ENCODE data around the gene HMGCLL1. TPM values are rescaled to one million over a fixed set of nuclear protein-coding genes. Genes with fewer than 3 reads are reported as not detected.

The HMGCLL1 gene
- total RNA-seq (2022; extraction: Qiagen RNA extraction; ENCODE audit: low read depth): 0.06 to 0.14 TPM (median 0.08 TPM) in 4 of 5 replicates, not detected in the other

DNA sequence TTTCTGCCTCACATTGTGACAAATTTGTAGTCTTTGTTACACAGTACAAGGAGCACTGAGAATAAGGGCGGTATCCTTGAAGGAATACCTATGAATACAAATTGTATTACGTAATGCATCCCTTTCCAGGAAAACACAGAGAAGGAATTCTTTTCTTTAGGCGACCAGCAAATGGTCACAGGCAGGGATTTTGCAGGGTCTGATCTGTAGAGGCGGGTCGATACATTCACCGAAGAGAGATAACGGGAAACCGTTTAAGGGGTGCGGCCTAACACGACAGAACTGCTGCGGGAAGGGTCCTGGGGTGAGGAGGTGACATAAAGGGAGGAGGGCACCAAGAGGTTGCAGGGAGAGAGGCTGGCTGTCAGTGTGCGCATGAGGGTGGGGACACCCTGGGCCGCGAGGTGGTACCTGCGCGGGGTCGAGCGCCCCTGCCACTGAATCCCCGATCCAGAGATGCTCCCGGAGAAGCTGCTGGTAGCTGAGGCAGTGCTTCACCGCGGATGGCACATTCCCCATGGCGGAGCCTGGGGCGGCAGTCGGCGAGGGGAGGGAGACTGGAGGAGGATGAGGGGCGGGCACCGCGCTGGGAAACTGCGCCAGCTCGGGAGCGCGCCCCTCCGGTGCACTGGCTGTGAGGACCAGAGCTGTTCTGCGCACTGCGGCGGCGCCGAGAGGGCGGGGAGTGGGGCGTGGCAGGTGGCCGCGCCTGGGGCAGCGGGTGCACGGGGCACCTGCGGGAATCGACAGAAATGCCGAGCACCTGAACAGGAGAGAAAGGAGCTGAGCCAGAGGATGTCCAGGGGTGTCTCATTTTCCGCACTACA is at the start of gene HMGCLL1:
TSS of gene HMGCLL1 (minus strand) at position 656 of the 827 bp plus-strand sequence. CDS start at position 519, 137 bp downstream.

Measured in A549 treated with RU486 at 1 μM for 4 hours (cell line).